Measurements from ENCODE around the gene SLC6A18.

Gene SLC6A18

GRCh38 chr5:1294835-1295649 is 69.9 kb downstream of the SLC6A18 start, which contains the start of gene TERT:
TSS of gene TERT (minus strand) at chr5:1295068. CDS start at chr5:1294989, 79 bp downstream.
- DNase-seq: no peak

DNA sequence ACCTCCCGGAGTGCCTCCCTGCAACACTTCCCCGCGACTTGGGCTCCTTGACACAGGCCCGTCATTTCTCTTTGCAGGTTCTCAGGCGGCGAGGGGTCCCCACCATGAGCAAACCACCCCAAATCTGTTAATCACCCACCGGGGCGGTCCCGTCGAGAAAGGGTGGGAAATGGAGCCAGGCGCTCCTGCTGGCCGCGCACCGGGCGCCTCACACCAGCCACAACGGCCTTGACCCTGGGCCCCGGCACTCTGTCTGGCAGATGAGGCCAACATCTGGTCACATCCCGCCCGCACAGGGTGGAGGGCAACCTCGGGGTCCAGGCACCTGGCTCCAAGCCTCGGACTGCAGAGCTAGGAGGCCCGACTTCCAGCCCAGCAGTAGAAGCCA is 70.5 kb downstream of the SLC6A18 start:
- DNase-seq: no peak

All from KG1 (cell line).